ENCODE measurements around the gene TNFAIP2.

The TNFAIP2 gene

DNA sequence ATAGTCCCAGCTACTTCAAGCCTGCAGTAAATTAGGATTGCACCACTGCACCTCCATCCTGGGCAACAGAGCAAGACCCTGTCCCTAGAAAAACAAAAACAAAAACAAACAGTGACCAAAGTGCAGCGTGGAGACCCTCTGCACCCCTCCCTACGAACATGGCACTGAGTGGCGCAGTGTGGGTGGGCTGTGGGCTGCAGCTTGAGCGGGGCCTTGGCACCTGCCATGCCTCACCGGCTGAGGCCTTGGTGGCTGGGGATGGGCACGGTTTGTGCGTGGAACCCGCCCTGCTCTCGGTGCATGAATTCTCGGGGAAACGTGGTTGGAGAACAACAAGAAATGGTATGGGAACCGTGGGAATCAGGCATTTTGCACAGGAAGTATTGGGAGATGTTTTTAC lies 60.8 kb downstream of the TNFAIP2 start:
- no peak for DNase-seq (ENCODE audit: low read depth in 3 of 3, low spot score in 1 of 3)

GRCh38 chr14:103185051-103186029 lies 62.1 kb downstream of the TNFAIP2 start:
- DNase-seq (ENCODE audit: low read depth in 3 of 3, low spot score in 1 of 3), result no peak

- DNase-seq (ENCODE audit: low read depth in 3 of 3, low spot score in 1 of 3), result no peak
Observed at GRCh38 chr14:103186241-103186822, 63.1 kb downstream of the TNFAIP2 start.
